HG03108 (cell line): ENCODE measurements around the gene LRRC43.

ENCODE experiments used
- ATAC-seq: cut with Tn5 transposase; IDR thresholded peaks from one replicate; pipeline ENCODE4 v1.9.1; 2021; ENCODE audit warnings: moderate library complexity; ENCODE audit not compliant: unreplicated experiment

The LRRC43 gene

DNA sequence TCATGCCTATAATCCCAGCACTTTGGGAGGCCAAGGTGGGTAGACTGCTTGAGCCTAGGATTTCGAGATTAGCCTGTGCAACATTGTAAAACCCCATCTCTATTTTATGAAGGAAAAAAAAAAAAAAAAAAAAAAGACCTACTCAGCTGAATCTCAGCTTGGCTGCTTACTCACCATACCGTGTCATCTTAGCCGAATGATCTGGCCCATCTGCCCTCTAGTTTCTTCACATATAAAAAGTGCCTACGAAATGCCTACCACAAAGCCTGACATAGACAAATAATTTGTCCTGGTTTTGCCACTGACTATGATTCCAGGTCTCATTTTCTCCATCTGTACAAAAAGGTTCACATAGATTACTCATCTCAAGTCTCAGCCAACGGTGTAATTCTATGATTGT, 32.8 kb downstream of the LRRC43 start:
- ATAC-seq: no peak

- ATAC-seq: no peak
These were observed 33.5 kb downstream of the LRRC43 start for GRCh38 chr12:122216445-122216844.

DNA sequence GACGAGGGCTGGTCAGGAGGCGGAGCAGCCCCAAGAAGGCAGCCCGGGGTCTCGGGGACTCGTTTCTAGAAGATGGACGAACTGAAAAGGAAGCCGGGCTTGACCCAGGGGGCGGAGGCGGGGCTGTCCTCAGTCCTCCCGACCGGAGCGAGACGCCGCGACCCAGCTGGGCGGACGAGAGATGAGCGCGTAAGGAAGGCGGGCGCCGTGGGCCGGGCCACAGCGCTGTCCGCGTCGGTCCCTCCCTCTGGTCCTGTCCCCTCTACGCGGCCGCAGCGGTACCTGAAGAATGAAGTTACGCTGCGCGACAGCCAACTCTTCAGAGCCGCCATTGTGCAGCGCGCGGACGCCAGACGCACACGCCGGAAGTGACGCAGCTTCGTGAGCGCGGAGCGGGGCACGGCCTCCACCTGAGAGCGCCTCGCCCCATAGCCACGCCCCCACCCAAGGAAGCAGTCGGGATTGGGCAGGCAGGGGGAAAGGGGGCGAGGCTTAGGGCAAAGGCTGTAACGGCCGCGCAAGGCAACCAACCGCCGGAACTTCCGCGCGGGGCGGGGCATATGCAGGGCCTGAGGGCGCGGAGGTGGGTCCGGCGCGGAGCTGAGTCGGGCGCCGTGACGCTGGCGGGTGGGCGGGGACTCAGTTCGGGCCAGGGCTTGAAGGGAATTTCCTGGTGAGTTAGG, 42.9 kb downstream of the LRRC43 start, which contains the start of gene DIABLO:
DIABLO (minus strand) TSS at position 370 of the 683 bp plus-strand sequence; CDS start at position 332, 38 bp downstream.
- peak; percentile 96 for ATAC-seq

DNA sequence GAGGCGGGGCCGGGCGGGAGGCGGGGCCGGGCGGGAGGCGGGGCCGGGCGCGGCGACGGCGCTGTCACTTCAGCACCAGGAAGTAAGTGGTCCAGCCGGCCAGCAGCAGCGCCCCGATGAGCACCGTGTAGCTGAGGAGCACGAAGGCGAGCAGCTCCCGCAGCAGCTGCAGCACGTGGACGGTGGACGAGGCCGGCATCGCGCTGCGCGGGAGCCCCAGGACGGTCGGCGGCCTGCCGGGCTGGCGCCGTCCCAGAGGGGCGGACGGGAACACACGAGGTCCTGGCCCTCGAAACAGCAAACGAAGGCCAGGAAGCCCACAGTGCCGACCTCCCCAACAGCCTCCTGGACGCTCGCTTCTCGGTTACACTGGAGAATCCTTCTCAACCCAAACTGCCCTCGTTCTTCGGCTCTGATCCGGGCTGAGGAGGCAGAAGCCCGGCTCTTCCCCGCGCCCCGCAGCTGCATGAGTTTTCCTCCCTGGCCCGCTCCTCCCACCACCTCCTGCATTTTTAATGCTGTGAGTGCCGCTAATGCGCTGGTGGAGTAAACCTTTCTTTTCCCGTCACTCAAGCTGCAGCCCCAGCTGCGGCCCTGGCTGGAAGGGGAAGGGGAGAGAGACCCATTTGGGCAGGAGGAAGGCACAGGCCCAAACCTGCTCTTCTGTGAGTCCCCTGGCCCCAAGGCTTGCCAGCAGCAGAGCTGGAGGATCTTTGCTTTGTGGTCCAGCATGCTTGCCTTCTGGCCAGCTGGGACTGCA, 43.6 kb downstream of the LRRC43 start:
- ATAC-seq: no peak

DNA sequence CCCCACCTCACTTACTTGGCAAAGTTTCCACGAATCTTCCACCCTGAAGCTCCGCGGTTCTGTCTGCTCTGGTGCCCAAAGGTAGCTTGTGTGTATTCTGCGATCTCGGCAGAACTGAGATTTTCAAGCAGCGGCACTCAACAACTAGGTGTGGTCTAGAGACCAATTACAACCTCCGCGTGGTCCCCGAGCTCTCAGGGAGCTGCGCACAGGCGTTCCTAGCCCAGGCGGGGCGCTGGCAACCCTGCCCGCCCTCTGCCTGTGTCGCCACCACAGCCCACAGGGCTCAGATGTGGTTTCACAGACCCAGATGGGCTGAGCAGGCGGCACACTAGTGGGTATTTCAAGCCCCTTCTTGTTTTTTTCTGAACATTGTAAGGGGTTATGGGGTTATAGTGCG, 44.4 kb downstream of the LRRC43 start:
- ATAC-seq: no peak

DNA sequence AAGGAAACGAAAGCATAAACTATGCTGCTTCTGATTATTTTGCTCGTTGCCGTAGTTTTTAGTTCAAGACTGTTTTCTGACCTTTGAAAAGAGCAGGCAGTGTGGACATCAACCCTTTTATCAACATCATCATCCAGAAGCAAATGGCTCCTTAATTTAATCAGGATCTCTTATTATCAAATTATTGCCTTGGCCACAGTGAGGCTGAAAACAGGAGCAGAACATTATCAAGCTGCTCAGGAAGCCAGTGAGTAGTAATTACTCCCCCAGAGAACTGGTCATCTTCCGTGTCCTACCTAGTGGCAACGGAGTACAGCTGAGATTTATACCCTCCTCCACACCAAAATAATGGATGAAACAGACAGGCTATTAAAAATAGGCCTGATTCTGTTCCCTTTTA, 45.2 kb downstream of the LRRC43 start:
- ATAC-seq: no peak

- no peak for ATAC-seq
These were observed 47.9 kb downstream of the LRRC43 start for GRCh38 chr12:122230798-122231197.

GRCh38 chr12:122232691-122233090, 49.8 kb downstream of the LRRC43 start:
- no peak for ATAC-seq

GRCh38 chr12:122235741-122236140, 52.8 kb downstream of the LRRC43 start:
- ATAC-seq: no peak

DNA sequence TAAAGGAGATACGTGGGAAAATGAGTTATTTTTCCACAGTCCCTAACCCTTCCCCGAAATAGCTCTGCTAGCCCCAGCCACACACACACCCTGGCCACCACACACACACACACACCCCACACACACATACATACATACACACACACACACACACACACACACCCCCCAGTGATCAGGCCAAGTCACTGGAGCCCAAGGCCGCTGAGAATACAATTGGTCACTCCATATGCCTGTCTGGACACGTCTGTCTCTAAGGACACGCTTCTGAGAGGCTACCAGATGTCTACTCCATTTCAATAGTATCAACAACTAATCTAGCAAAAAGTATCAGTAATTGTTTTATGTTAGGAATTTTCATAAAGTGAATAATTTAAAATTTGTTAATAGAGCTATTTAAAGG, 55.9 kb downstream of the LRRC43 start:
- ATAC-seq: no peak

DNA sequence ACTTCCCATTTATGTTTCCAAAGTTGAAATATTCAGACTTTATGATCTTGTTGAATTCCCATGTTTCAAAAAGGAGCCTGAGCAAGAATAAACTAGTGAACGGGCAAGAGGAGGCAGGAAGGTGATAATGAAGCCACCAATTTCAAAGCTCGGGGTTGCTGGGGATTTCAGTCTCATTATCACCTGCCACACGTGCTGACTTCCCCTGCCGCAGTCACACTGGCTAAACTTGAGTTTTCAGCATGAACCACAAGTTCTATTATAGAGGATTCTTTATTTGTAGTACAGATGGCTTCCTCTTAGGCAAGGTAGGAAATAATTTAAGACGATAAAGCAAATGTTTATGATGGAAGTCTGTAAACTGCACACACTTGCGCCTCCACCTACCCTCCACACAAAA, 61.0 kb downstream of the LRRC43 start:
- ATAC-seq: no peak

- ATAC-seq: no peak
These were observed 61.8 kb downstream of the LRRC43 start for GRCh38 chr12:122244565-122245371.

GRCh38 chr12:122245553-122245952, 62.6 kb downstream of the LRRC43 start:
- no peak for ATAC-seq

DNA sequence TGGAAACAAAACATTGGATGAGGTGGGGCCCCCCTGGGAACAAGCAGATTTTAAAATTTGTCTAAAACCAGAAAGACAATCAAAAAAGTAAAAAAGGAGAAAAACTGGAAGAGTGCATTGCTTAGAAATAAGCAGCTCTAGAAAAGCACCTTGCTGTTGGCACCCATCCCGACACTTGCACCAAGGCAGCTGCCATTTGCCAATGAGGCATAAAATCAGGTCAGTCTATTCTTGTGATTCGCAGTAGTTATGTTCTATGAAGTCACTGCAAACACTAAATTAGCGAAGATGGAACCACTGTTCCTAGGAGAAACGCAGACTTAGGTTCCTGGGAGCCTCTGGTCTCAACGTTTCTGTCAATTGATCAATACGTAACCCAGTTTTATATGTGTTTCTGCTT, 67.1 kb downstream of the LRRC43 start:
- ATAC-seq: no peak

DNA sequence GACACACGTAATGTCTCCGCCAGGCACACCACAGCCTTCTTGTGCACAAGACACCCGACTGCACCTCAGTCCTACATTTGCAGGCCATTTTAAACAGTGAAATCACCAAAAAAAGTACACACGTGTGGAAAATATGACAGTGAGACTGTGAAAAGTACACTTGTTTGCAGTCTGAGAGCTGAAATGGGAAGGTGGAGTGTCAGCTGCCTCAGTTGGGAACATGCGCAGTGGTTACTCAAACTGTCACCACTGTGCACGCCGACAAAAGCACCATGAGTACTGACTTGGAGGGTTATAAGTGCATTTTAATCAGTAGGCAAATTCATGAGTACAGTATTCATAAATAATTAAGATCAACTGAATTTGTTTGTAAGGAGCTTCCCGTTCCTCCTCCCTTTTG, 67.6 kb downstream of the LRRC43 start:
- ATAC-seq: no peak
